K562 (cell line): ENCODE measurements around the gene PRCD. TPM values are rescaled to one million over a fixed set of nuclear protein-coding genes. Genes with fewer than 3 reads are reported as not detected.

Source experiments
- FOXP1 ChIP-seq: sonication (generic); formaldehyde crosslinking; IDR thresholded peaks from 2 replicates; pipeline ENCODE4 v1.8.0; 2022; ENCODE audit warnings: mild to moderate bottlenecking, missing genetic modification reagents
- IFI16 ChIP-seq: fragments of 250-450 bp; sonication (Bioruptor Pico); IDR thresholded peaks from 2 replicates; pipeline ENCODE4 v2.1.2; 2022; ENCODE audit warnings: mild to moderate bottlenecking, inconsistent platforms
- KLF6 ChIP-seq: fragments of 250-450 bp; sonication (Bioruptor Pico); IDR thresholded peaks from 2 replicates; pipeline ENCODE4 v1.4.0; 2020; ENCODE audit warnings: mild to moderate bottlenecking, moderate library complexity, borderline replicate concordance
- ZC3H4 ChIP-seq: sonication (generic); formaldehyde crosslinking; IDR thresholded peaks from 2 replicates; pipeline ENCODE4 v1.9.0; 2021; ENCODE audit warnings: missing genetic modification reagents, borderline replicate concordance
- ZFX ChIP-seq: sonication (generic); formaldehyde crosslinking; IDR thresholded peaks from 2 replicates; pipeline ENCODE4 v1.8.0; 2022; ENCODE audit warnings: mild to moderate bottlenecking, missing genetic modification reagents, moderate library complexity
- polyA plus RNA-seq, 8 experiments: library from polyadenylated mRNA; depleted of rRNA in 4 of 8; stranded (reverse) in 5 of 8; unstranded in 3 of 8; fragments of >200 nt; fragmentation: Nextera tagmentation in 2 of 8; fragmentation: Illumina TruSeq in 1 of 8; extraction: Ambion mirVana in 2 of 8; extraction: Trizol in 1 of 8; gene quantifications; 2 replicates each; pipeline versions ENCODE4 v1.2.1 to v1.2.3, GENCODE V29; 2011 to 2014; ENCODE audit warnings: inconsistent platforms in 1 of 8, missing spikeins in 1 of 8
- total RNA-seq, 7 experiments: library from RNA; depleted of rRNA in 6 of 7; stranded (reverse); fragments of >200 nt in 6 of 7; fragmentation: Illumina TruSeq in 2 of 7; extraction: Trizol in 2 of 7; gene quantifications; 2 replicates each; pipeline versions ENCODE4 v1.2.1 to v1.2.3, GENCODE V29; 2011 to 2021; ENCODE audit warnings: low replicate concordance in 1 of 7
- TF ChIP-seq, protein P1 (sequence below): fragments of 450-650 bp; IDR thresholded peaks from 2 replicates; pipeline ENCODE4 v1.6.1; 2016; ENCODE audit warnings: mild to moderate bottlenecking, moderate library complexity
- TF ChIP-seq, protein P2 (sequence below): fragments of 450-650 bp; IDR thresholded peaks from one replicate; pipeline ENCODE4 v1.6.1; 2018; ENCODE audit warnings: mild to moderate bottlenecking, moderate library complexity; ENCODE audit not compliant: partially characterized antibody

Gene PRCD
- total and polyA plus RNA-seq, 9 of the 15 experiments (the other 6 are each of a cell fraction or from before 2014, with no cell fraction given): 0.20 to 0.25 (median 0.21) TPM; not detected in 6

- TF ChIP-seq, protein P1, sequence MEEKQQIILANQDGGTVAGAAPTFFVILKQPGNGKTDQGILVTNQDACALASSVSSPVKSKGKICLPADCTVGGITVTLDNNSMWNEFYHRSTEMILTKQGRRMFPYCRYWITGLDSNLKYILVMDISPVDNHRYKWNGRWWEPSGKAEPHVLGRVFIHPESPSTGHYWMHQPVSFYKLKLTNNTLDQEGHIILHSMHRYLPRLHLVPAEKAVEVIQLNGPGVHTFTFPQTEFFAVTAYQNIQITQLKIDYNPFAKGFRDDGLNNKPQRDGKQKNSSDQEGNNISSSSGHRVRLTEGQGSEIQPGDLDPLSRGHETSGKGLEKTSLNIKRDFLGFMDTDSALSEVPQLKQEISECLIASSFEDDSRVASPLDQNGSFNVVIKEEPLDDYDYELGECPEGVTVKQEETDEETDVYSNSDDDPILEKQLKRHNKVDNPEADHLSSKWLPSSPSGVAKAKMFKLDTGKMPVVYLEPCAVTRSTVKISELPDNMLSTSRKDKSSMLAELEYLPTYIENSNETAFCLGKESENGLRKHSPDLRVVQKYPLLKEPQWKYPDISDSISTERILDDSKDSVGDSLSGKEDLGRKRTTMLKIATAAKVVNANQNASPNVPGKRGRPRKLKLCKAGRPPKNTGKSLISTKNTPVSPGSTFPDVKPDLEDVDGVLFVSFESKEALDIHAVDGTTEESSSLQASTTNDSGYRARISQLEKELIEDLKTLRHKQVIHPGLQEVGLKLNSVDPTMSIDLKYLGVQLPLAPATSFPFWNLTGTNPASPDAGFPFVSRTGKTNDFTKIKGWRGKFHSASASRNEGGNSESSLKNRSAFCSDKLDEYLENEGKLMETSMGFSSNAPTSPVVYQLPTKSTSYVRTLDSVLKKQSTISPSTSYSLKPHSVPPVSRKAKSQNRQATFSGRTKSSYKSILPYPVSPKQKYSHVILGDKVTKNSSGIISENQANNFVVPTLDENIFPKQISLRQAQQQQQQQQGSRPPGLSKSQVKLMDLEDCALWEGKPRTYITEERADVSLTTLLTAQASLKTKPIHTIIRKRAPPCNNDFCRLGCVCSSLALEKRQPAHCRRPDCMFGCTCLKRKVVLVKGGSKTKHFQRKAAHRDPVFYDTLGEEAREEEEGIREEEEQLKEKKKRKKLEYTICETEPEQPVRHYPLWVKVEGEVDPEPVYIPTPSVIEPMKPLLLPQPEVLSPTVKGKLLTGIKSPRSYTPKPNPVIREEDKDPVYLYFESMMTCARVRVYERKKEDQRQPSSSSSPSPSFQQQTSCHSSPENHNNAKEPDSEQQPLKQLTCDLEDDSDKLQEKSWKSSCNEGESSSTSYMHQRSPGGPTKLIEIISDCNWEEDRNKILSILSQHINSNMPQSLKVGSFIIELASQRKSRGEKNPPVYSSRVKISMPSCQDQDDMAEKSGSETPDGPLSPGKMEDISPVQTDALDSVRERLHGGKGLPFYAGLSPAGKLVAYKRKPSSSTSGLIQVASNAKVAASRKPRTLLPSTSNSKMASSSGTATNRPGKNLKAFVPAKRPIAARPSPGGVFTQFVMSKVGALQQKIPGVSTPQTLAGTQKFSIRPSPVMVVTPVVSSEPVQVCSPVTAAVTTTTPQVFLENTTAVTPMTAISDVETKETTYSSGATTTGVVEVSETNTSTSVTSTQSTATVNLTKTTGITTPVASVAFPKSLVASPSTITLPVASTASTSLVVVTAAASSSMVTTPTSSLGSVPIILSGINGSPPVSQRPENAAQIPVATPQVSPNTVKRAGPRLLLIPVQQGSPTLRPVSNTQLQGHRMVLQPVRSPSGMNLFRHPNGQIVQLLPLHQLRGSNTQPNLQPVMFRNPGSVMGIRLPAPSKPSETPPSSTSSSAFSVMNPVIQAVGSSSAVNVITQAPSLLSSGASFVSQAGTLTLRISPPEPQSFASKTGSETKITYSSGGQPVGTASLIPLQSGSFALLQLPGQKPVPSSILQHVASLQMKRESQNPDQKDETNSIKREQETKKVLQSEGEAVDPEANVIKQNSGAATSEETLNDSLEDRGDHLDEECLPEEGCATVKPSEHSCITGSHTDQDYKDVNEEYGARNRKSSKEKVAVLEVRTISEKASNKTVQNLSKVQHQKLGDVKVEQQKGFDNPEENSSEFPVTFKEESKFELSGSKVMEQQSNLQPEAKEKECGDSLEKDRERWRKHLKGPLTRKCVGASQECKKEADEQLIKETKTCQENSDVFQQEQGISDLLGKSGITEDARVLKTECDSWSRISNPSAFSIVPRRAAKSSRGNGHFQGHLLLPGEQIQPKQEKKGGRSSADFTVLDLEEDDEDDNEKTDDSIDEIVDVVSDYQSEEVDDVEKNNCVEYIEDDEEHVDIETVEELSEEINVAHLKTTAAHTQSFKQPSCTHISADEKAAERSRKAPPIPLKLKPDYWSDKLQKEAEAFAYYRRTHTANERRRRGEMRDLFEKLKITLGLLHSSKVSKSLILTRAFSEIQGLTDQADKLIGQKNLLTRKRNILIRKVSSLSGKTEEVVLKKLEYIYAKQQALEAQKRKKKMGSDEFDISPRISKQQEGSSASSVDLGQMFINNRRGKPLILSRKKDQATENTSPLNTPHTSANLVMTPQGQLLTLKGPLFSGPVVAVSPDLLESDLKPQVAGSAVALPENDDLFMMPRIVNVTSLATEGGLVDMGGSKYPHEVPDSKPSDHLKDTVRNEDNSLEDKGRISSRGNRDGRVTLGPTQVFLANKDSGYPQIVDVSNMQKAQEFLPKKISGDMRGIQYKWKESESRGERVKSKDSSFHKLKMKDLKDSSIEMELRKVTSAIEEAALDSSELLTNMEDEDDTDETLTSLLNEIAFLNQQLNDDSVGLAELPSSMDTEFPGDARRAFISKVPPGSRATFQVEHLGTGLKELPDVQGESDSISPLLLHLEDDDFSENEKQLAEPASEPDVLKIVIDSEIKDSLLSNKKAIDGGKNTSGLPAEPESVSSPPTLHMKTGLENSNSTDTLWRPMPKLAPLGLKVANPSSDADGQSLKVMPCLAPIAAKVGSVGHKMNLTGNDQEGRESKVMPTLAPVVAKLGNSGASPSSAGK: no peak
- TF ChIP-seq ZFX (CRISPR knock-in tag): no peak
- TF ChIP-seq IFI16: no peak
- TF ChIP-seq, protein P2, sequence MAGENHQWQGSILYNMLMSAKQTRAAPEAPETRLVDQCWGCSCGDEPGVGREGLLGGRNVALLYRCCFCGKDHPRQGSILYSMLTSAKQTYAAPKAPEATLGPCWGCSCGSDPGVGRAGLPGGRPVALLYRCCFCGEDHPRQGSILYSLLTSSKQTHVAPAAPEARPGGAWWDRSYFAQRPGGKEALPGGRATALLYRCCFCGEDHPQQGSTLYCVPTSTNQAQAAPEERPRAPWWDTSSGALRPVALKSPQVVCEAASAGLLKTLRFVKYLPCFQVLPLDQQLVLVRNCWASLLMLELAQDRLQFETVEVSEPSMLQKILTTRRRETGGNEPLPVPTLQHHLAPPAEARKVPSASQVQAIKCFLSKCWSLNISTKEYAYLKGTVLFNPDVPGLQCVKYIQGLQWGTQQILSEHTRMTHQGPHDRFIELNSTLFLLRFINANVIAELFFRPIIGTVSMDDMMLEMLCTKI: no peak
- no peak for TF ChIP-seq FOXP1 (CRISPR knock-in tag)
- no peak for TF ChIP-seq ZC3H4 (CRISPR knock-in tag)
- no peak for TF ChIP-seq KLF6 (CRISPR knock-in tag)
These were observed 41.7 kb downstream of the PRCD start (continued) for GRCh38 chr17:76581515-76581914.
